Neural progenitor cell (in vitro differentiated cells): ENCODE data around the gene PNN. TPM values are rescaled to one million over a fixed set of nuclear protein-coding genes. Genes with fewer than 3 reads are reported as not detected.

Experiments
- DNase-seq: peaks from one replicate; pipeline ENCODE4 v3.0.0-alpha.2; 2016; ENCODE audit warnings: low spot score
- H2AFZ ChIP-seq: fragments of 200-600 bp; sonication (generic); replicated peaks from 2 replicates; pipeline ENCODE4 v1.6.1; 2016; ENCODE audit warnings: antibody characterized with exemption
- H3F3A ChIP-seq: fragments of 200-600 bp; sonication (generic); 2 replicates; pipeline ENCODE4 v1.6.1; 2016; ENCODE audit warnings: antibody characterized with exemption, low read depth
- H3K27ac ChIP-seq: fragments of 200-600 bp; sonication (generic); 2 replicates; pipeline ENCODE4 v1.5.1; 2016; ENCODE audit warnings: mild to moderate bottlenecking
- H3K27me3 ChIP-seq: fragments of 200-600 bp; sonication (generic); 2 replicates; pipeline ENCODE4 v1.6.1; 2016; ENCODE audit warnings: mild to moderate bottlenecking, moderate library complexity
- H3K36me3 ChIP-seq: fragments of 200-600 bp; sonication (generic); 2 replicates; pipeline ENCODE4 v1.5.1; 2016
- H3K4me1 ChIP-seq: fragments of 200-600 bp; sonication (generic); 2 replicates; pipeline ENCODE4 v1.6.1; 2016; ENCODE audit warnings: mixed run types
- H3K4me2 ChIP-seq: fragments of 200-600 bp; sonication (generic); 2 replicates; pipeline ENCODE4 v1.6.1; 2016
- H3K4me3 ChIP-seq: fragments of 200-600 bp; sonication (generic); 2 replicates; pipeline ENCODE4 v1.5.1; 2016
- H3K79me2 ChIP-seq: fragments of 200-600 bp; sonication (generic); 2 replicates; pipeline ENCODE4 v1.6.1; 2016; ENCODE audit warnings: low read depth
- H3K9ac ChIP-seq: fragments of 200-600 bp; sonication (generic); 2 replicates; pipeline ENCODE4 v1.6.1; 2016
- H3K9me3 ChIP-seq: fragments of 200-600 bp; sonication (generic); 2 replicates; pipeline ENCODE4 v1.5.1; 2016; ENCODE audit warnings: low read depth
- H4K20me1 ChIP-seq: fragments of 200-600 bp; sonication (generic); 2 replicates; pipeline ENCODE4 v1.6.1; 2016; ENCODE audit warnings: low read depth
- H3K27ac Mint-ChIP-seq: 3 replicates; pipeline ENCODE4 v1.8.0; 2021; ENCODE audit warnings: mixed read lengths
- H3K27me3 Mint-ChIP-seq: 2 replicates; pipeline ENCODE4 v1.8.0; 2022; ENCODE audit warnings: low read depth, mild to moderate bottlenecking, inconsistent platforms, moderate library complexity, mixed read lengths; ENCODE audit not compliant: insufficient read depth
- H3K36me3 Mint-ChIP-seq: 3 replicates; pipeline ENCODE4 v1.8.0; 2021; ENCODE audit warnings: mixed read lengths
- H3K4me1 Mint-ChIP-seq: 3 replicates; pipeline ENCODE4 v1.8.0; 2021; ENCODE audit warnings: mixed read lengths
- H3K4me3 Mint-ChIP-seq: 3 replicates; pipeline ENCODE4 v1.8.0; 2021; ENCODE audit warnings: mild to moderate bottlenecking, moderate library complexity, mixed read lengths
- H3K9me3 Mint-ChIP-seq: 3 replicates; pipeline ENCODE4 v1.8.0; 2020; ENCODE audit warnings: mixed read lengths
- EZH2 ChIP-seq: fragments of 200-600 bp; sonication (generic); IDR thresholded peaks from 2 replicates; pipeline ENCODE4 v1.6.1; 2017; ENCODE audit warnings: antibody characterized with exemption, mild to moderate bottlenecking, moderate library complexity
- EZH2phosphoT487 ChIP-seq: fragments of 200-600 bp; sonication (generic); IDR thresholded peaks from 2 replicates; pipeline ENCODE4 v1.6.1; 2017; ENCODE audit warnings: antibody characterized with exemption
- total RNA-seq: library from RNA; depleted of rRNA; stranded (reverse); fragments of >200 nt; gene quantifications from 2 replicates; pipeline ENCODE4 v1.2.3, GENCODE V29; 2015; ENCODE audit warnings: low replicate concordance
- TF ChIP-seq, protein P1 (sequence below): fragments of 200-600 bp; sonication (generic); IDR thresholded peaks from 2 replicates; pipeline ENCODE4 v1.5.1; 2017; ENCODE audit warnings: antibody characterized with exemption, mild to moderate bottlenecking

The PNN gene
- total RNA-seq, 1 donor from 2014 or later, result 110 TPM

DNA sequence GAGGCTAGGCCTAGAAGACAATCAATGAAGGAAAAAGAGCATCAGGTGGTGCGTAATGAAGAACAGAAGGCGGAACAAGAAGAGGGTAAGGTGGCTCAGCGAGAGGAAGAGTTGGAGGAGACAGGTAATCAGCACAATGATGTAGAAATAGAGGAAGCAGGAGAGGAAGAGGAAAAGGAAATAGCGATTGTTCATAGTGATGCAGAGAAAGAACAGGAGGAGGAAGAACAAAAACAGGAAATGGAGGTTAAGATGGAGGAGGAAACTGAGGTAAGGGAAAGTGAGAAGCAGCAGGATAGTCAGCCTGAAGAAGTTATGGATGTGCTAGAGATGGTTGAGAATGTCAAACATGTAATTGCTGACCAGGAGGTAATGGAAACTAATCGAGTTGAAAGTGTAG lies 5.5 kb downstream of the PNN start:
- Histone ChIP-seq H3K27ac (peak overlapping the region; percentile 66), H3F3A (peaks cover 94% of the 10 kb centered on the region), H3K9me3 (no peaks in the 10 kb centered on the region), H4K20me1 (peaks cover 61% of the 10 kb centered on the region), H2AFZ (no peak overlapping the region), H3K9ac (no peak overlapping the region), H3K27me3 (no peaks in the 10 kb centered on the region), H3K36me3 (peaks cover 65% of the 10 kb centered on the region), H3K4me3 (no peak overlapping the region), H3K79me2 (peaks cover 77% of the 10 kb centered on the region), H3K4me2 (no peak overlapping the region), H3K4me1 (peaks cover 25% of the 10 kb centered on the region)
- H3K27ac Mint-ChIP-seq, result no peak overlapping the region
- H3K9me3 Mint-ChIP-seq, result no peaks in the 10 kb centered on the region
- no peak overlapping the region for H3K4me3 Mint-ChIP-seq
- H3K4me1 Mint-ChIP-seq, result peaks cover 20% of the 10 kb centered on the region
- TF ChIP-seq EZH2 (no peak), EZH2phosphoT487 (no peak)
- TF ChIP-seq, protein P1, sequence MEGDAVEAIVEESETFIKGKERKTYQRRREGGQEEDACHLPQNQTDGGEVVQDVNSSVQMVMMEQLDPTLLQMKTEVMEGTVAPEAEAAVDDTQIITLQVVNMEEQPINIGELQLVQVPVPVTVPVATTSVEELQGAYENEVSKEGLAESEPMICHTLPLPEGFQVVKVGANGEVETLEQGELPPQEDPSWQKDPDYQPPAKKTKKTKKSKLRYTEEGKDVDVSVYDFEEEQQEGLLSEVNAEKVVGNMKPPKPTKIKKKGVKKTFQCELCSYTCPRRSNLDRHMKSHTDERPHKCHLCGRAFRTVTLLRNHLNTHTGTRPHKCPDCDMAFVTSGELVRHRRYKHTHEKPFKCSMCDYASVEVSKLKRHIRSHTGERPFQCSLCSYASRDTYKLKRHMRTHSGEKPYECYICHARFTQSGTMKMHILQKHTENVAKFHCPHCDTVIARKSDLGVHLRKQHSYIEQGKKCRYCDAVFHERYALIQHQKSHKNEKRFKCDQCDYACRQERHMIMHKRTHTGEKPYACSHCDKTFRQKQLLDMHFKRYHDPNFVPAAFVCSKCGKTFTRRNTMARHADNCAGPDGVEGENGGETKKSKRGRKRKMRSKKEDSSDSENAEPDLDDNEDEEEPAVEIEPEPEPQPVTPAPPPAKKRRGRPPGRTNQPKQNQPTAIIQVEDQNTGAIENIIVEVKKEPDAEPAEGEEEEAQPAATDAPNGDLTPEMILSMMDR, result no peak
- DNase-seq, result no peak
- peaks cover 41% of the 10 kb centered on the region for H3K36me3 Mint-ChIP-seq
- H3K27me3 Mint-ChIP-seq, result peaks cover 6% of the 10 kb centered on the region

GRCh38 chr14:39181026-39181692 lies 6.1 kb downstream of the PNN start:
- peak overlapping the region; percentile 66 for H3K27ac ChIP-seq
- no peak for DNase-seq
- peaks cover 3% of the 10 kb centered on the region for H3K27me3 Mint-ChIP-seq
- no peaks in the 10 kb centered on the region for H3K9me3 ChIP-seq
- no peak overlapping the region for H3K4me3 Mint-ChIP-seq
- no peak overlapping the region for H2AFZ ChIP-seq
- H3K9ac ChIP-seq, result no peak overlapping the region
- peaks cover 97% of the 10 kb centered on the region for H3F3A ChIP-seq
- H3K4me1 ChIP-seq, result peaks cover 22% of the 10 kb centered on the region
- H4K20me1 ChIP-seq, result peaks cover 55% of the 10 kb centered on the region
- H3K4me3 ChIP-seq, result no peak overlapping the region
- H3K79me2 ChIP-seq, result peaks cover 71% of the 10 kb centered on the region
- peaks cover 35% of the 10 kb centered on the region for H3K36me3 Mint-ChIP-seq
- peaks cover 15% of the 10 kb centered on the region for H3K4me1 Mint-ChIP-seq
- H3K36me3 ChIP-seq, result peaks cover 65% of the 10 kb centered on the region
- no peak overlapping the region for H3K27ac Mint-ChIP-seq
- no peaks in the 10 kb centered on the region for H3K27me3 ChIP-seq
- peak overlapping the region; percentile 24 for H3K4me2 ChIP-seq
- TF ChIP-seq, protein P1, result no peak
- TF ChIP-seq EZH2, result no peak
- no peak for TF ChIP-seq EZH2phosphoT487
- no peaks in the 10 kb centered on the region for H3K9me3 Mint-ChIP-seq

DNA sequence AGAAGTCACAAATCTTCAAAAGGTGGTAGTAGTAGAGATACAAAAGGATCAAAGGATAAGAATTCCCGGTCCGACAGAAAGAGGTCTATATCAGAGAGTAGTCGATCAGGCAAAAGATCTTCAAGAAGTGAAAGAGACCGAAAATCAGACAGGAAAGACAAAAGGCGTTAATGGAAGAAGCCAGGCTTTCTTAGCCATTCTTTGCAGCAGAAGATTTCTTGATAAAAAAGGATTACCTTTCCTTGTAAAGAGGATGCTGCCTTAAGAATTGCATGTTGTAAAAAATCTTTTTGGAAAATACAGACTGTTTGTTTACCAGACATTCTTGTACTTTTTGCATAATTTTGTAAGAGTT lies 6.6 kb downstream of the PNN start:
- H3K36me3 ChIP-seq, result peaks cover 64% of the 10 kb centered on the region
- no peaks in the 10 kb centered on the region for H3K9me3 ChIP-seq
- Mint-ChIP-seq H3K36me3 (peaks cover 37% of the 10 kb centered on the region), H3K27me3 (peaks cover 3% of the 10 kb centered on the region), H3K4me1 (peaks cover 11% of the 10 kb centered on the region), H3K9me3 (no peaks in the 10 kb centered on the region), H3K27ac (no peak overlapping the region), H3K4me3 (no peak overlapping the region)
- peaks cover 97% of the 10 kb centered on the region for H3F3A ChIP-seq
- H2AFZ ChIP-seq, result no peak overlapping the region
- no peak for DNase-seq
- H4K20me1 ChIP-seq, result peaks cover 50% of the 10 kb centered on the region
- H3K9ac ChIP-seq, result no peak overlapping the region
- peaks cover 17% of the 10 kb centered on the region for H3K4me1 ChIP-seq
- peak overlapping the region; percentile 66 for H3K27ac ChIP-seq
- H3K79me2 ChIP-seq, result peaks cover 66% of the 10 kb centered on the region
- no peaks in the 10 kb centered on the region for H3K27me3 ChIP-seq
- H3K4me3 ChIP-seq, result no peak overlapping the region
- H3K4me2 ChIP-seq, result no peak overlapping the region
- no peak for TF ChIP-seq EZH2phosphoT487
- TF ChIP-seq, protein P1, result no peak
- TF ChIP-seq EZH2, result no peak
